HepG2 (cell line): ENCODE data around the gene EMP2. TPM values are rescaled to one million over a fixed set of nuclear protein-coding genes. Genes with fewer than 3 reads are reported as not detected.

Experiments used
- ATAC-seq: fragments of 200-7000 bp; cut with Tn5 transposase; 3 replicates; pipeline ENCODE4 v1.9.1; 2020; ENCODE audit warnings: mild to moderate bottlenecking, moderate library complexity
- BruUV-seq: library from RNA; stranded (reverse); fragments of 400-500 nt; replicated peaks from 2 replicates; lab custom pipeline; 2021; lab: Mats Ljungman, UMichigan
- CTCF ChIA-PET: fragments of 300-600 bp; formaldehyde crosslinking; extraction: SDS; loops from one replicate; lab custom pipeline; 2021; ENCODE audit warnings: low total read pairs, inconsistent platforms, low intra/inter-chr PET ratio; lab: Yijun Ruan, JAX
- POLR2A ChIA-PET: fragments of 350-600 bp; sonication (Branson Sonifier 250); formaldehyde crosslinking; loops from one replicate; lab custom pipeline; 2020; ENCODE audit warnings: antibody characterized with exemption, inconsistent platforms; lab: Yijun Ruan, JAX
- DNase-seq: peaks from one replicate; pipeline ENCODE4 v3.0.0-alpha.2; 2015; ENCODE audit warnings: low spot score
- FAIRE-seq: peaks from 3 replicates; lab custom pipeline; 2011; peaks lifted over from hg19 to GRCh38; lab: Jason Lieb, UNC
- H2AFZ ChIP-seq: one replicate; pipeline ENCODE4 v1.6.1; 2011; ENCODE audit warnings: low read length, inconsistent platforms
- H3K27ac ChIP-seq: fragments of 300-600 bp; 3 replicates; pipeline ENCODE4 v1.8.0; 2011; ENCODE audit warnings: mixed run types, mild to moderate bottlenecking, mixed read lengths, low read length, inconsistent platforms; ENCODE audit not compliant: insufficient read depth; ENCODE audit errors: extremely low read length
- H3K27me3 ChIP-seq, 2 experiments: fragments of 200-600 bp in 1 of 2; 2 replicates in 1 of 2; 3 replicates in 1 of 2; pipeline versions ENCODE4 v1.6.0 to v1.8.0; 2011; ENCODE audit warnings: low read length in 2 of 2, mild to moderate bottlenecking in 2 of 2, moderate library complexity in 2 of 2, inconsistent platforms in 1 of 2; ENCODE audit not compliant: insufficient read depth in 2 of 2, control insufficient read depth in 1 of 2
- H3K36me3 ChIP-seq, 2 experiments: fragments of 200-600 bp in 1 of 2; replicated peaks in 1 of 2; 2 replicates in 1 of 2; 3 replicates in 1 of 2; pipeline versions ENCODE4 v1.5.1 to v1.8.0; 2011; ENCODE audit warnings: low read length in 2 of 2, inconsistent platforms in 1 of 2; ENCODE audit not compliant: insufficient read depth in 2 of 2, control insufficient read depth in 1 of 2
- H3K4me1 ChIP-seq: 2 replicates; pipeline ENCODE4 v1.5.1; 2012; ENCODE audit warnings: low read length, inconsistent platforms; ENCODE audit not compliant: insufficient read depth
- H3K4me2 ChIP-seq: 2 replicates; pipeline ENCODE4 v1.6.0; 2011; ENCODE audit warnings: low read depth, low read length, inconsistent platforms
- H3K4me3 ChIP-seq, 3 experiments: fragments of 200-600 bp in 1 of 3; sonication (generic), shearing (Covaris generic) in 1 of 3; replicated peaks in 1 of 3; 2 replicates each; pipeline ENCODE4 v1.5.1; 2011 to 2016; ENCODE audit warnings: low read length in 3 of 3, inconsistent platforms in 2 of 3, low read depth in 2 of 3, mild to moderate bottlenecking in 2 of 3, control low read depth in 1 of 3, mixed read lengths in 1 of 3; ENCODE audit not compliant: insufficient read depth in 1 of 3
- H3K79me2 ChIP-seq: one replicate; pipeline ENCODE4 v1.6.1; 2011; ENCODE audit warnings: low read length, inconsistent platforms; ENCODE audit not compliant: insufficient read depth
- H3K9ac ChIP-seq: 2 replicates; pipeline ENCODE4 v1.6.0; 2011; ENCODE audit warnings: mild to moderate bottlenecking, low read depth, low read length, inconsistent platforms; ENCODE audit not compliant: insufficient read depth
- H3K9me3 ChIP-seq: 2 replicates; pipeline ENCODE4 v1.5.1; 2012; ENCODE audit warnings: mild to moderate bottlenecking, low read length
- H4K20me1 ChIP-seq: 2 replicates; pipeline ENCODE4 v1.6.0; 2011; ENCODE audit warnings: inconsistent platforms, mild to moderate bottlenecking, low read length, moderate library complexity; ENCODE audit not compliant: insufficient read depth
- ATRX ChIP-seq: sonication (generic); formaldehyde crosslinking; IDR thresholded peaks from 2 replicates; pipeline ENCODE4 v1.4.0; 2020; ENCODE audit warnings: missing genetic modification reagents, borderline replicate concordance
- EHMT2 ChIP-seq: fragments of 200-600 bp; sonication (generic); IDR thresholded peaks from 2 replicates; pipeline ENCODE4 v1.7.0; 2017; ENCODE audit warnings: antibody characterized with exemption, low read depth, low read length, borderline replicate concordance
- EP300 ChIP-seq, 3 experiments: sonication (generic) in 1 of 3; formaldehyde crosslinking in 1 of 3; IDR thresholded peaks; 2 replicates each; pipeline versions ENCODE4 v1.5.1 to v1.6.1; 2011 to 2020; ENCODE audit warnings: low read depth in 2 of 3, low read length in 2 of 3, borderline replicate concordance in 1 of 3, improper control_type of control experiment in 1 of 3, mild to moderate bottlenecking in 1 of 3, missing genetic modification reagents in 1 of 3, moderate library complexity in 1 of 3
- HNRNPL ChIP-seq: fragments of 200-400 bp; formaldehyde crosslinking; IDR thresholded peaks from 2 replicates; pipeline ENCODE4 v1.6.1; 2017; ENCODE audit warnings: mild to moderate bottlenecking, low read depth, low read length
- HOXA3 ChIP-seq: sonication (generic); formaldehyde crosslinking; IDR thresholded peaks from 2 replicates; pipeline ENCODE4 v1.5.0; 2020; ENCODE audit warnings: missing genetic modification reagents
- ISL2 ChIP-seq: sonication (generic); formaldehyde crosslinking; IDR thresholded peaks from 2 replicates; pipeline ENCODE4 v1.5.0; 2020; ENCODE audit warnings: missing genetic modification reagents
- NCOA2 ChIP-seq: sonication (generic); formaldehyde crosslinking; IDR thresholded peaks from 2 replicates; pipeline ENCODE4 v1.8.0; 2022; ENCODE audit warnings: inconsistent platforms
- POLR2A ChIP-seq, 2 experiments: IDR thresholded peaks; 2 replicates each; pipeline ENCODE4 v1.6.1; 2011; ENCODE audit warnings: low read depth in 2 of 2, low read length in 2 of 2, mild to moderate bottlenecking in 1 of 2, moderate library complexity in 1 of 2; ENCODE audit not compliant: insufficient read depth in 1 of 2
- RFX5 ChIP-seq: IDR thresholded peaks from 2 replicates; pipeline ENCODE4 v1.6.1; 2011; ENCODE audit warnings: low read depth, low read length, improper control_type of control experiment
- RXRA ChIP-seq: sonication (generic); formaldehyde crosslinking; IDR thresholded peaks from 2 replicates; pipeline ENCODE4 v1.5.1; 2020; ENCODE audit warnings: missing genetic modification reagents
- SP1 ChIP-seq, 2 experiments: fragments of 450-650 bp in 1 of 2; sonication (generic) in 1 of 2; formaldehyde crosslinking in 1 of 2; IDR thresholded peaks; 2 replicates each; pipeline versions ENCODE4 v1.4.0 to v1.6.1; 2016 to 2020; ENCODE audit warnings: missing genetic modification reagents in 1 of 2
- STAT6 ChIP-seq: sonication (generic); formaldehyde crosslinking; IDR thresholded peaks from 2 replicates; pipeline ENCODE4 v1.4.0; 2020; ENCODE audit warnings: missing genetic modification reagents, mild to moderate bottlenecking, borderline replicate concordance
- TAF1 ChIP-seq: sonication (generic); formaldehyde crosslinking; IDR thresholded peaks from 2 replicates; pipeline ENCODE4 v1.4.0; 2020; ENCODE audit warnings: missing genetic modification reagents
- ZMYM4 ChIP-seq: sonication (generic); formaldehyde crosslinking; IDR thresholded peaks from 2 replicates; pipeline ENCODE4 v1.8.1; 2023; ENCODE audit warnings: mild to moderate bottlenecking, missing genetic modification reagents
- ZNF274 ChIP-seq: sonication (generic); formaldehyde crosslinking; IDR thresholded peaks from 2 replicates; pipeline ENCODE4 v1.5.1; 2020; ENCODE audit warnings: mild to moderate bottlenecking, missing genetic modification reagents
- ZNF30 ChIP-seq: sonication (generic); formaldehyde crosslinking; IDR thresholded peaks from 2 replicates; pipeline ENCODE4 v1.5.0; 2020; ENCODE audit warnings: mild to moderate bottlenecking, missing genetic modification reagents
- ZNF598 ChIP-seq: sonication (generic); formaldehyde crosslinking; IDR thresholded peaks from 2 replicates; pipeline ENCODE4 v1.5.1; 2020; ENCODE audit warnings: mild to moderate bottlenecking, missing genetic modification reagents, borderline replicate concordance
- WGBS: methylation state at CpG from one replicate; pipeline ENCODE4 v1.1.6; 2017; ENCODE audit warnings: low lambda C conversion rate; 5-methylcytosine and 5-hydroxymethylcytosine counted together
- in situ Hi-C: cut with HindIII; loops from 2 replicates; pipeline ENCODE4 v1.10.0; 2017; ENCODE audit warnings: low pct_unique_long_range_greater_than_20kb; ENCODE audit not compliant: extremely low pct_ligation_motif_present
- intact Hi-C: fragments of 100-400 bp; cut with micrococcal nuclease; formaldehyde crosslinking; loops from one replicate; pipeline ENCODE4 v1.10.0; 2022; ENCODE audit not compliant: unreplicated experiment
- polyA plus RNA-seq, 8 experiments: library from polyadenylated mRNA; depleted of rRNA in 3 of 8; stranded (reverse) in 7 of 8; unstranded in 1 of 8; fragments of >200 nt; fragmentation: Illumina TruSeq in 4 of 8; extraction: Trizol in 4 of 8; gene quantifications; 2 replicates each; pipeline versions ENCODE4 v1.2.1 to v1.2.3, GENCODE V29; 2011 to 2016; ENCODE audit warnings: low read depth in 4 of 8, missing spikeins in 1 of 8, mixed read lengths in 1 of 8; ENCODE audit not compliant: insufficient read depth in 1 of 8
- total RNA-seq, 5 experiments: library from RNA; depleted of rRNA; stranded (reverse); fragments of >200 nt; fragmentation: Illumina TruSeq; extraction: Trizol; gene quantifications; 2 replicates each; pipeline ENCODE4 v1.2.3, GENCODE V29; 2016; ENCODE audit warnings: low read depth in 1 of 5

Gene EMP2
- total and polyA plus RNA-seq, 2 of the 13 experiments (the other 11 are each of a cell fraction or from before 2014, with no cell fraction given) = 24.6 to 91.2 TPM

- peaks cover 3 to 15% of the 10 kb centered on the region in 2 experiments; a peak in 3 of 5 replicates for H3K36me3 ChIP-seq
- FAIRE-seq (no peak), ATAC-seq (no peak), DNase-seq (no peak)
- WGBS = 95% methylated on average over 2 of the region's 2 CpGs
- H3K79me2 ChIP-seq = peaks cover 2% of the 10 kb centered on the region
- no peak overlapping the region for H2AFZ ChIP-seq
- H3K9ac ChIP-seq = no peak overlapping the region
- ChIA-PET POLR2A (no interaction called here), CTCF (no interaction called here)
- in situ Hi-C loops = no loop called here
- H4K20me1 ChIP-seq = peaks cover 16% of the 10 kb centered on the region
- TF ChIP-seq NCOA2 (CRISPR knock-in tag) (no peak), RFX5 (no peak), POLR2A (IDR thresholded peaks at IDR 0.05; ENCODE audit: insufficient read depth in 1 of 2, low read depth in 2 of 2, low read length in 2 of 2) (no peak), ZNF274 (CRISPR knock-in tag) (no peak), HOXA3 (CRISPR knock-in tag) (no peak), ZNF30 (CRISPR knock-in tag) (no peak), STAT6 (CRISPR knock-in tag) (no peak)
- TF ChIP-seq, all 625 proteins: peak for 0
- intact Hi-C loops = no loop called here
- Histone ChIP-seq H3K4me1 (no peaks in the 10 kb centered on the region), H3K9me3 (peaks cover 6% of the 10 kb centered on the region), H3K27me3 (no peaks in the 10 kb centered on the region), H3K4me2 (no peak overlapping the region), H3K27ac (no peak overlapping the region), H3K4me3 (no peak overlapping the region)
- no TSS peak for BruUV-seq
These were observed 28.5 kb downstream of the EMP2 start for GRCh38 chr16:10551881-10552280.

- DNase-seq (no peak), ATAC-seq (no peak), FAIRE-seq (no peak)
- peaks cover 6% of the 10 kb centered on the region for H3K9me3 ChIP-seq
- H3K79me2 ChIP-seq = peaks cover 2% of the 10 kb centered on the region
- peaks cover 13 to 43% of the 10 kb centered on the region in 2 experiments for H3K36me3 ChIP-seq
- intact Hi-C loops (no loop called here), in situ Hi-C loops (no loop called here)
- H3K27ac ChIP-seq = no peak overlapping the region
- 97% methylated on average over 1 of the region's 1 CpG for WGBS
- BruUV-seq = no TSS peak
- H4K20me1 ChIP-seq = peaks cover 10% of the 10 kb centered on the region; the same call in 1 of the 2 replicates
- CTCF ChIA-PET = no interaction called here
- POLR2A ChIA-PET = no interaction called here
- no peak overlapping the region for H2AFZ ChIP-seq
- H3K4me1 ChIP-seq = no peaks in the 10 kb centered on the region
- no peak overlapping the region for H3K4me3 ChIP-seq
- no peak overlapping the region for H3K9ac ChIP-seq
- H3K4me2 ChIP-seq = no peak overlapping the region
- no peaks in the 10 kb centered on the region for H3K27me3 ChIP-seq
- TF ChIP-seq ZNF598 (CRISPR knock-in tag) (no peak), RXRA (CRISPR knock-in tag) (no peak), ISL2 (no peak), ZMYM4 (CRISPR knock-in tag) (no peak), EP300 (IDR thresholded peaks at IDR 0.05; ENCODE audit: low read depth in 2 of 2, low read length in 2 of 2) (no peak), EP300 (CRISPR knock-in tag; IDR thresholded peaks at IDR 0.05; ENCODE audit: borderline replicate concordance) (no peak), HNRNPL (no peak), SP1 (IDR thresholded peaks at IDR 0.05) (no peak), SP1 (CRISPR knock-in tag; IDR thresholded peaks at IDR 0.05) (no peak), POLR2A (IDR thresholded peaks at IDR 0.05; ENCODE audit: insufficient read depth in 1 of 2, low read depth in 2 of 2, low read length in 2 of 2) (no peak), EHMT2 (no peak), TAF1 (CRISPR knock-in tag) (no peak), ATRX (CRISPR knock-in tag) (no peak)
These were observed 32.0 kb downstream of the EMP2 start for GRCh38 chr16:10548404-10548803.
